Nephron progenitor cell (in vitro differentiated cells): ENCODE data around the gene C4A.
"Not testable (repeated sequence)": the region's sequence is repeated elsewhere in the genome, so short reads cannot be mapped to it uniquely, and the experiment has no call there.

Experiments
- DNase-seq: peaks from one replicate; pipeline ENCODE4 v3.0.0; 2021
- H3K27ac Mint-ChIP-seq: 2 replicates; pipeline ENCODE4 v1.8.0; 2021; ENCODE audit warnings: mild to moderate bottlenecking, moderate library complexity, mixed read lengths
- H3K27me3 Mint-ChIP-seq: 2 replicates; pipeline ENCODE4 v1.8.0; 2021; ENCODE audit warnings: mild to moderate bottlenecking, low read depth, mixed read lengths; ENCODE audit not compliant: poor library complexity
- H3K36me3 Mint-ChIP-seq: 2 replicates; pipeline ENCODE4 v1.8.0; 2021; ENCODE audit warnings: low read depth, mixed read lengths
- H3K4me1 Mint-ChIP-seq: 2 replicates; pipeline ENCODE4 v1.8.0; 2021; ENCODE audit warnings: mixed read lengths
- H3K4me3 Mint-ChIP-seq: 2 replicates; pipeline ENCODE4 v1.8.0; 2021; ENCODE audit warnings: mild to moderate bottlenecking, moderate library complexity, mixed read lengths
- H3K9me3 Mint-ChIP-seq: 2 replicates; pipeline ENCODE4 v1.8.0; 2021; ENCODE audit warnings: mild to moderate bottlenecking, moderate library complexity, mixed read lengths
- CTCF ChIP-seq: fragments of 200-600 bp; sonication (generic); IDR thresholded peaks from 2 replicates; pipeline ENCODE4 v1.5.0; 2021; ENCODE audit warnings: antibody characterized with exemption

C4A gene

GRCh38 chr6:31971993-31972708 lies 9.7 kb upstream of the C4A start, which contains the start of gene DXO:
DXO (minus strand) TSS chr6:31972138; CDS start chr6:31971675, 463 bp downstream.
- peak; percentile 92 for DNase-seq
- peaks cover 35% of the 10 kb centered on the region for H3K4me1 Mint-ChIP-seq
- peaks cover under 1% of the 10 kb centered on the region for H3K27me3 Mint-ChIP-seq
- peak within 1 kb of the TSS; percentile 91 for H3K4me3 Mint-ChIP-seq
- TF ChIP-seq CTCF = no peak
- peak within 1 kb of the TSS; percentile 100 for H3K27ac Mint-ChIP-seq
- H3K36me3 Mint-ChIP-seq = peaks cover 50% of the 10 kb centered on the region
- peaks cover 24% of the 10 kb centered on the region for H3K9me3 Mint-ChIP-seq

GRCh38 chr6:31972709-31973350 lies 9.0 kb upstream of the C4A start:
- peaks cover 35% of the 10 kb centered on the region for H3K4me1 Mint-ChIP-seq
- H3K9me3 Mint-ChIP-seq = peaks cover 29% of the 10 kb centered on the region
- TF ChIP-seq CTCF = no peak
- peak overlapping the region; percentile 91 for H3K4me3 Mint-ChIP-seq
- DNase-seq = no peak
- peaks cover 46% of the 10 kb centered on the region for H3K36me3 Mint-ChIP-seq
- H3K27ac Mint-ChIP-seq = peak overlapping the region; percentile 100
- peaks cover 2% of the 10 kb centered on the region for H3K27me3 Mint-ChIP-seq

- Mint-ChIP-seq H3K36me3 (peaks cover 51% of the 10 kb centered on the region), H3K4me1 (peaks cover 23% of the 10 kb centered on the region), H3K9me3 (peaks cover 32% of the 10 kb centered on the region)
- DNase-seq, H3K27ac Mint-ChIP-seq, H3K4me3 Mint-ChIP-seq, H3K27me3 Mint-ChIP-seq: not testable (repeated sequence)
Observed at GRCh38 chr6:31976065-31976464, 5.8 kb upstream of the C4A start.

GRCh38 chr6:31977816-31978431 lies 3.9 kb upstream of the C4A start:
- Mint-ChIP-seq H3K27me3 (peaks cover 2% of the 10 kb centered on the region), H3K4me1 (peaks cover 10% of the 10 kb centered on the region), H3K4me3 (no peak overlapping the region), H3K9me3 (peaks cover 32% of the 10 kb centered on the region), H3K27ac (no peak overlapping the region), H3K36me3 (peaks cover 49% of the 10 kb centered on the region)
- no peak for DNase-seq
- no peak for TF ChIP-seq CTCF

- no peak for TF ChIP-seq CTCF
- no peak overlapping the region for H3K4me3 Mint-ChIP-seq
- H3K36me3 Mint-ChIP-seq = peaks cover 39% of the 10 kb centered on the region
- H3K27me3 Mint-ChIP-seq = peaks cover 2% of the 10 kb centered on the region
- peaks cover under 1% of the 10 kb centered on the region for H3K4me1 Mint-ChIP-seq
- peaks cover 32% of the 10 kb centered on the region for H3K9me3 Mint-ChIP-seq
- no peak overlapping the region for H3K27ac Mint-ChIP-seq
- no peak for DNase-seq
Observed at GRCh38 chr6:31978831-31979230, 3.0 kb upstream of the C4A start.

- no peak for TF ChIP-seq CTCF
- Mint-ChIP-seq H3K9me3 (peaks cover 27% of the 10 kb centered on the region), H3K4me1 (no peaks in the 10 kb centered on the region), H3K27me3 (peaks cover 2% of the 10 kb centered on the region), H3K36me3 (peaks cover 34% of the 10 kb centered on the region), H3K4me3 (no peak overlapping the region), H3K27ac (no peak overlapping the region)
- no peak for DNase-seq
Observed at GRCh38 chr6:31979238-31979898, 2.5 kb upstream of the C4A start.

- Mint-ChIP-seq H3K9me3 (peaks cover 17% of the 10 kb centered on the region), H3K36me3 (peaks cover 24% of the 10 kb centered on the region)
- not testable (repeated sequence) for H3K4me3 Mint-ChIP-seq, H3K27ac Mint-ChIP-seq, DNase-seq, H3K4me1 Mint-ChIP-seq, H3K27me3 Mint-ChIP-seq
Observed at GRCh38 chr6:31980195-31980876, 1.5 kb upstream of the C4A start.

- not testable (repeated sequence) for H3K27ac Mint-ChIP-seq, DNase-seq, H3K4me3 Mint-ChIP-seq, H3K27me3 Mint-ChIP-seq, H3K4me1 Mint-ChIP-seq
- peaks cover 20% of the 10 kb centered on the region for H3K36me3 Mint-ChIP-seq
- H3K9me3 Mint-ChIP-seq = peaks cover 14% of the 10 kb centered on the region
Observed at GRCh38 chr6:31980998-31981397, 859 bp upstream of the C4A start.
